Measurements from ENCODE around the gene RPS6KA1.

DNA sequence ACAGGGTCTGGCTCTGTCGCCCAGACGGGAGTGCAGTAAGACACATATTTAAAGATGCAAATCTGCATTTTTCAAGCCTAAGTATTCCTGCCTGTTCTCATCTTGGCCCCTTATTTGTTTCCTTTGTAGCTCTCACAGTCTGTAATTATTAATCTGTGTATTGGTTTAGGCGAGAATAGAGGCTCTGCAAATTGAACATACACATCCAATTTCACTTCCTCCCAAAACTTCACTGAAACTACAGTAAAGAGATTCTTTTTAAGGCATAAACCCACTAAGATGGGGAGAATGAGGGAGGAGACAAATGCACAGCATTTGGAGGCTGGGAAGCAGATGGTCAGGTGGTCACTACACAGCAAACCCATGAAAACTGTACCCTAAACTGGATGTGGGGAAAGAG lies 36.3 kb upstream of the RPS6KA1 start:
- TF ChIP-seq EZH2phosphoT487 (IDR thresholded peaks at IDR 0.05; ENCODE audit: insufficient read depth, low read depth) (no peak), EZH2 (IDR thresholded peaks at IDR 0.05; ENCODE audit: insufficient read depth, poor library complexity, severe bottlenecking) (no peak)

Data from GM23248 (cell line).